ENCODE data around the gene GRIP2. TPM values are rescaled to one million over a fixed set of nuclear protein-coding genes. Genes with fewer than 3 reads are reported as not detected.

The GRIP2 gene
- total and polyA plus RNA-seq, 2 donors (not counting 1 experiment from before 2014, with no cell fraction given): under 0.01 to 0.87 TPM

- DNase-seq (ENCODE audit: low read depth in 2 of 2): no peak
- Histone ChIP-seq H2AFZ (ENCODE audit: low read length) (no peak overlapping the region), H3K36me3 (ENCODE audit: control insufficient read depth, insufficient read depth, low read length) (peaks cover 2% of the 10 kb centered on the region), H3K4me2 (ENCODE audit: extremely low read depth, insufficient read depth, low read length) (no peak overlapping the region), H4K20me1 (ENCODE audit: control insufficient read depth, extremely low read depth, insufficient read depth, low read length) (no peaks in the 10 kb centered on the region), H3K79me2 (ENCODE audit: control insufficient read depth, insufficient read depth, low read length) (no peaks in the 10 kb centered on the region), H3K9me3 (ENCODE audit: control insufficient read depth, insufficient read depth, low read depth, low read length) (no peaks in the 10 kb centered on the region), H3K4me3 (replicated peaks in 1 of 4; ENCODE audit: control extremely low read depth in 1 of 4, insufficient read depth in 1 of 4, low read depth in 3 of 4, low read length in 4 of 4) (no peak overlapping the region), H3K27ac (ENCODE audit: insufficient read depth, low read length) (no peak overlapping the region), H3K27me3 (ENCODE audit: control insufficient read depth, insufficient read depth, low read length) (no peaks in the 10 kb centered on the region), H3K4me1 (ENCODE audit: control insufficient read depth, extremely low read depth, insufficient read depth, low read length) (no peaks in the 10 kb centered on the region), H3K9ac (ENCODE audit: insufficient read depth, low read length) (no peak overlapping the region)
- TF ChIP-seq EZH2 (IDR thresholded peaks at IDR 0.05; ENCODE audit: low read length, missing control alignments) (no peak), CTCF (conservative IDR thresholded peaks at IDR 0.05 in 1 of 2, IDR thresholded peaks at IDR 0.05 in 1 of 2; ENCODE audit: low read depth in 1 of 2, low read length in 2 of 2) (no peak)
Measured at GRCh38 chr3:14463330-14464140, 76.6 kb downstream of the GRIP2 start.

GRCh38 chr3:14462738-14463137 is 77.4 kb downstream of the GRIP2 start:
- Histone ChIP-seq H3K36me3 (ENCODE audit: control insufficient read depth, insufficient read depth, low read length) (peaks cover 2% of the 10 kb centered on the region), H3K27ac (ENCODE audit: insufficient read depth, low read length) (no peak overlapping the region)

More at GRCh38 chr3:14462738-14463137, 77.4 kb downstream of the GRIP2 start:
- Histone ChIP-seq H3K4me1 (ENCODE audit: control insufficient read depth, extremely low read depth, insufficient read depth, low read length) (no peaks in the 10 kb centered on the region), H4K20me1 (ENCODE audit: control insufficient read depth, extremely low read depth, insufficient read depth, low read length) (no peaks in the 10 kb centered on the region), H2AFZ (ENCODE audit: low read length) (no peak overlapping the region), H3K79me2 (ENCODE audit: control insufficient read depth, insufficient read depth, low read length) (no peaks in the 10 kb centered on the region), H3K9me3 (ENCODE audit: control insufficient read depth, insufficient read depth, low read depth, low read length) (no peaks in the 10 kb centered on the region), H3K9ac (ENCODE audit: insufficient read depth, low read length) (no peak overlapping the region), H3K27me3 (ENCODE audit: control insufficient read depth, insufficient read depth, low read length) (no peaks in the 10 kb centered on the region), H3K4me2 (ENCODE audit: extremely low read depth, insufficient read depth, low read length) (no peak overlapping the region), H3K4me3 (replicated peaks in 1 of 4; ENCODE audit: control extremely low read depth in 1 of 4, insufficient read depth in 1 of 4, low read depth in 3 of 4, low read length in 4 of 4) (no peak overlapping the region)
- TF ChIP-seq CTCF (conservative IDR thresholded peaks at IDR 0.05 in 1 of 2, IDR thresholded peaks at IDR 0.05 in 1 of 2; ENCODE audit: low read depth in 1 of 2, low read length in 2 of 2): no peak
- no peak for TF ChIP-seq EZH2 (IDR thresholded peaks at IDR 0.05; ENCODE audit: low read length, missing control alignments)
- DNase-seq (ENCODE audit: low read depth in 2 of 2): no peak
